HepG2 (cell line): ENCODE measurements around the gene PPP1R18. TPM values are rescaled to one million over a fixed set of nuclear protein-coding genes. Genes with fewer than 3 reads are reported as not detected.

Experiments used
- FOXK2 ChIP-seq: fragments of 450-650 bp; IDR thresholded peaks from 2 replicates; pipeline ENCODE4 v1.6.1; 2016
- HES4 ChIP-seq: sonication (generic); formaldehyde crosslinking; IDR thresholded peaks from 2 replicates; pipeline ENCODE4 v1.9.0; 2021; ENCODE audit warnings: mild to moderate bottlenecking, missing genetic modification reagents, borderline replicate concordance
- KAT7 ChIP-seq: IDR thresholded peaks from 2 replicates; pipeline ENCODE4 v1.6.1; 2018; ENCODE audit warnings: borderline replicate concordance, missing compliant biosample characterization
- KLF16 ChIP-seq, 2 experiments: sonication (generic) in 1 of 2; formaldehyde crosslinking in 1 of 2; IDR thresholded peaks; 2 replicates each; pipeline versions ENCODE4 v1.6.1 to v1.8.0; 2016 to 2023; ENCODE audit warnings: missing genetic modification reagents in 2 of 2, missing compliant biosample characterization in 1 of 2
- MAF1 ChIP-seq: sonication (generic); formaldehyde crosslinking; IDR thresholded peaks from 2 replicates; pipeline ENCODE4 v1.5.0; 2020; ENCODE audit warnings: missing genetic modification reagents, borderline replicate concordance
- SALL1 ChIP-seq: sonication (generic); formaldehyde crosslinking; IDR thresholded peaks from 2 replicates; pipeline ENCODE4 v1.8.0; 2022; ENCODE audit warnings: mild to moderate bottlenecking, missing genetic modification reagents
- SP5 ChIP-seq: IDR thresholded peaks from 2 replicates; pipeline ENCODE4 v1.6.1; 2016; ENCODE audit warnings: low read depth, borderline replicate concordance
- XBP1 ChIP-seq: sonication (generic); formaldehyde crosslinking; IDR thresholded peaks from 2 replicates; pipeline ENCODE4 v1.5.0; 2020; ENCODE audit warnings: missing genetic modification reagents
- ZNF251 ChIP-seq: sonication (generic); formaldehyde crosslinking; IDR thresholded peaks from 2 replicates; pipeline ENCODE4 v1.9.0; 2021; ENCODE audit warnings: mild to moderate bottlenecking, missing genetic modification reagents
- ZNF577 ChIP-seq: sonication (generic); formaldehyde crosslinking; IDR thresholded peaks from 2 replicates; pipeline ENCODE4 v1.4.0; 2020; ENCODE audit warnings: mild to moderate bottlenecking, low read depth, missing genetic modification reagents, borderline replicate concordance
- ZNF674 ChIP-seq: sonication (generic); formaldehyde crosslinking; IDR thresholded peaks from 2 replicates; pipeline ENCODE4 v1.5.0; 2020; ENCODE audit warnings: low read depth, mild to moderate bottlenecking, missing genetic modification reagents
- polyA plus RNA-seq, 8 experiments: library from polyadenylated mRNA; depleted of rRNA in 3 of 8; stranded (reverse) in 7 of 8; unstranded in 1 of 8; fragments of >200 nt; fragmentation: Illumina TruSeq in 4 of 8; extraction: Trizol in 4 of 8; gene quantifications; 2 replicates each; pipeline versions ENCODE4 v1.2.1 to v1.2.3, GENCODE V29; 2011 to 2016; ENCODE audit warnings: low read depth in 4 of 8, missing spikeins in 1 of 8, mixed read lengths in 1 of 8; ENCODE audit not compliant: insufficient read depth in 1 of 8
- total RNA-seq, 5 experiments: library from RNA; depleted of rRNA; stranded (reverse); fragments of >200 nt; fragmentation: Illumina TruSeq; extraction: Trizol; gene quantifications; 2 replicates each; pipeline ENCODE4 v1.2.3, GENCODE V29; 2016; ENCODE audit warnings: low read depth in 1 of 5
- TF ChIP-seq, protein P1 (sequence below): sonication (generic); formaldehyde crosslinking; IDR thresholded peaks from 2 replicates; pipeline ENCODE4 v1.4.0; 2020; ENCODE audit warnings: missing genetic modification reagents, borderline replicate concordance
- TF ChIP-seq, protein P2 (sequence below): sonication (generic); formaldehyde crosslinking; IDR thresholded peaks from 2 replicates; pipeline ENCODE4 v1.4.0; 2020; ENCODE audit warnings: mild to moderate bottlenecking, missing genetic modification reagents, borderline replicate concordance
- TF ChIP-seq, protein P3 (sequence below): sonication (generic); formaldehyde crosslinking; conservative IDR thresholded peaks from 2 replicates; pipeline ENCODE4 v1.8.0; 2022; ENCODE audit warnings: mild to moderate bottlenecking, moderate library complexity, missing genetic modification reagents
- TF ChIP-seq, protein P4 (sequence below): sonication (generic); formaldehyde crosslinking; IDR thresholded peaks from 2 replicates; pipeline ENCODE4 v1.4.0; 2020; ENCODE audit warnings: missing genetic modification reagents, borderline replicate concordance

Gene PPP1R18
- total and polyA plus RNA-seq, 2 of the 13 experiments (the other 11 are each of a cell fraction or from before 2014, with no cell fraction given), result 4.9 to 9.2 TPM

DNA sequence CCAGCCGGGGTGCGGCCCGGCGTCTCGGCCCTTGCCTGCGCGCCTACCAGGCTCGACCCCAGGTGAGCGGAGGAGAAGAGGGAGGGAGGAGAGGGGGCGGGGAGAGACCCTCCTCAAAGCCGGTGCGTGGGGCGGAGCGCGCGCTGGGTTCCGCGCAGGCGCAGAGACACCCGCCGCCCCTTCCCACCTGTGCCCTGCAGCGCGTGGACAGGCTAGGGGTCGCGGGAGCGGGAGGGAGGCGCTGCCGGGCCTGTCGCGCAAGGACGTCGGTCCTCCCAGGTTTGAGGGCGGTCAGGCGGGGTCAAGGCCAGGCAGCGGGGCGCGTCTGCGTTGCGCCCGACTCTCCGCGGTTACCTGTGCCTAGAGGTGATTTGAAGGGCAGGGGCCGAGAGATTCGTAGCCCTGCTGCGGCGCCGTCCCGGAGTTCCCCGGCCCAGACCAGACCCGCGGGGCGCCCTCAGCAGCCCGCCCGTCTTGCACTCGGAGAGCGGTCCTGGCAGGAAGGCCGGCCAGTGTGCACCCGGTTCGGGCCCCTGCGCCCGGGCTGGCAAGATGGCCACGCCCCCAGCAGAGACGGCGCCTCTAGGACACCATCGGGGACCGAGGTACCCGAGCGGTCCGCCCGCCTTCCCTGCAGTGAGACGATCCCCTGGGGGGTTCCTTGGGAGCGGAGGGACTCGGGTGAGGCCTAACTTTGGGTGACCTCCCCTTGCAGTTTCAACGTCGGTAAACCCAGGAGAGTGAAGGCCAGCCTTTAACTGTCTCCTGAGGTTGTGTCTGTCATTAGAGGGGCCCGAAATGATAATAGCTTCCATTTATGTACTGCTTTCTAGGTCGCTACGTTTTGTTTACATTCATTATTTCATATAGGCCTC lies 39.0 kb downstream of the PPP1R18 start (continued):
- TF ChIP-seq, protein P1, sequence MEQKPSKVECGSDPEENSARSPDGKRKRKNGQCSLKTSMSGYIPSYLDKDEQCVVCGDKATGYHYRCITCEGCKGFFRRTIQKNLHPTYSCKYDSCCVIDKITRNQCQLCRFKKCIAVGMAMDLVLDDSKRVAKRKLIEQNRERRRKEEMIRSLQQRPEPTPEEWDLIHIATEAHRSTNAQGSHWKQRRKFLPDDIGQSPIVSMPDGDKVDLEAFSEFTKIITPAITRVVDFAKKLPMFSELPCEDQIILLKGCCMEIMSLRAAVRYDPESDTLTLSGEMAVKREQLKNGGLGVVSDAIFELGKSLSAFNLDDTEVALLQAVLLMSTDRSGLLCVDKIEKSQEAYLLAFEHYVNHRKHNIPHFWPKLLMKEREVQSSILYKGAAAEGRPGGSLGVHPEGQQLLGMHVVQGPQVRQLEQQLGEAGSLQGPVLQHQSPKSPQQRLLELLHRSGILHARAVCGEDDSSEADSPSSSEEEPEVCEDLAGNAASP, result peak; percentile 98
- TF ChIP-seq, protein P2, sequence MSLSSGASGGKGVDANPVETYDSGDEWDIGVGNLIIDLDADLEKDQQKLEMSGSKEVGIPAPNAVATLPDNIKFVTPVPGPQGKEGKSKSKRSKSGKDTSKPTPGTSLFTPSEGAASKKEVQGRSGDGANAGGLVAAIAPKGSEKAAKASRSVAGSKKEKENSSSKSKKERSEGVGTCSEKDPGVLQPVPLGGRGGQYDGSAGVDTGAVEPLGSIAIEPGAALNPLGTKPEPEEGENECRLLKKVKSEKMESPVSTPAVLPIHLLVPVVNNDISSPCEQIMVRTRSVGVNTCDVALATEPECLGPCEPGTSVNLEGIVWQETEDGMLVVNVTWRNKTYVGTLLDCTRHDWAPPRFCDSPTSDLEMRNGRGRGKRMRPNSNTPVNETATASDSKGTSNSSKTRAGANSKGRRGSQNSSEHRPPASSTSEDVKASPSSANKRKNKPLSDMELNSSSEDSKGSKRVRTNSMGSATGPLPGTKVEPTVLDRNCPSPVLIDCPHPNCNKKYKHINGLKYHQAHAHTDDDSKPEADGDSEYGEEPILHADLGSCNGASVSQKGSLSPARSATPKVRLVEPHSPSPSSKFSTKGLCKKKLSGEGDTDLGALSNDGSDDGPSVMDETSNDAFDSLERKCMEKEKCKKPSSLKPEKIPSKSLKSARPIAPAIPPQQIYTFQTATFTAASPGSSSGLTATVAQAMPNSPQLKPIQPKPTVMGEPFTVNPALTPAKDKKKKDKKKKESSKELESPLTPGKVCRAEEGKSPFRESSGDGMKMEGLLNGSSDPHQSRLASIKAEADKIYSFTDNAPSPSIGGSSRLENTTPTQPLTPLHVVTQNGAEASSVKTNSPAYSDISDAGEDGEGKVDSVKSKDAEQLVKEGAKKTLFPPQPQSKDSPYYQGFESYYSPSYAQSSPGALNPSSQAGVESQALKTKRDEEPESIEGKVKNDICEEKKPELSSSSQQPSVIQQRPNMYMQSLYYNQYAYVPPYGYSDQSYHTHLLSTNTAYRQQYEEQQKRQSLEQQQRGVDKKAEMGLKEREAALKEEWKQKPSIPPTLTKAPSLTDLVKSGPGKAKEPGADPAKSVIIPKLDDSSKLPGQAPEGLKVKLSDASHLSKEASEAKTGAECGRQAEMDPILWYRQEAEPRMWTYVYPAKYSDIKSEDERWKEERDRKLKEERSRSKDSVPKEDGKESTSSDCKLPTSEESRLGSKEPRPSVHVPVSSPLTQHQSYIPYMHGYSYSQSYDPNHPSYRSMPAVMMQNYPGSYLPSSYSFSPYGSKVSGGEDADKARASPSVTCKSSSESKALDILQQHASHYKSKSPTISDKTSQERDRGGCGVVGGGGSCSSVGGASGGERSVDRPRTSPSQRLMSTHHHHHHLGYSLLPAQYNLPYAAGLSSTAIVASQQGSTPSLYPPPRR (CRISPR knock-in tag), result peak; percentile 77
- TF ChIP-seq KAT7 (CRISPR knock-in tag), result peak; percentile 99
- TF ChIP-seq KLF16 (CRISPR knock-in tag; IDR thresholded peaks at IDR 0.05), result peak in 1 of 2 experiments; percentile 76; a peak in 3 of 4 replicates
- TF ChIP-seq HES4 (CRISPR knock-in tag), result peak; percentile 48; the same call in 1 of the 2 replicates
- no peak for TF ChIP-seq ZNF577
- TF ChIP-seq ZNF251 (CRISPR knock-in tag), result peak; percentile 82; the same call in 1 of the 2 replicates
- TF ChIP-seq, protein P3, sequence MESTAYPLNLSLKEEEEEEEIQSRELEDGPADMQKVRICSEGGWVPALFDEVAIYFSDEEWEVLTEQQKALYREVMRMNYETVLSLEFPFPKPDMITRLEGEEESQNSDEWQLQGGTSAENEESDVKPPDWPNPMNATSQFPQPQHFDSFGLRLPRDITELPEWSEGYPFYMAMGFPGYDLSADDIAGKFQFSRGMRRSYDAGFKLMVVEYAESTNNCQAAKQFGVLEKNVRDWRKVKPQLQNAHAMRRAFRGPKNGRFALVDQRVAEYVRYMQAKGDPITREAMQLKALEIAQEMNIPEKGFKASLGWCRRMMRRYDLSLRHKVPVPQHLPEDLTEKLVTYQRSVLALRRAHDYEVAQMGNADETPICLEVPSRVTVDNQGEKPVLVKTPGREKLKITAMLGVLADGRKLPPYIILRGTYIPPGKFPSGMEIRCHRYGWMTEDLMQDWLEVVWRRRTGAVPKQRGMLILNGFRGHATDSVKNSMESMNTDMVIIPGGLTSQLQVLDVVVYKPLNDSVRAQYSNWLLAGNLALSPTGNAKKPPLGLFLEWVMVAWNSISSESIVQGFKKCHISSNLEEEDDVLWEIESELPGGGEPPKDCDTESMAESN, result peak; percentile 97
- TF ChIP-seq FOXK2, result no peak
- peak; percentile 94 for TF ChIP-seq MAF1 (CRISPR knock-in tag)
- TF ChIP-seq SALL1 (CRISPR knock-in tag), result peak; percentile 95
- TF ChIP-seq, protein P4, sequence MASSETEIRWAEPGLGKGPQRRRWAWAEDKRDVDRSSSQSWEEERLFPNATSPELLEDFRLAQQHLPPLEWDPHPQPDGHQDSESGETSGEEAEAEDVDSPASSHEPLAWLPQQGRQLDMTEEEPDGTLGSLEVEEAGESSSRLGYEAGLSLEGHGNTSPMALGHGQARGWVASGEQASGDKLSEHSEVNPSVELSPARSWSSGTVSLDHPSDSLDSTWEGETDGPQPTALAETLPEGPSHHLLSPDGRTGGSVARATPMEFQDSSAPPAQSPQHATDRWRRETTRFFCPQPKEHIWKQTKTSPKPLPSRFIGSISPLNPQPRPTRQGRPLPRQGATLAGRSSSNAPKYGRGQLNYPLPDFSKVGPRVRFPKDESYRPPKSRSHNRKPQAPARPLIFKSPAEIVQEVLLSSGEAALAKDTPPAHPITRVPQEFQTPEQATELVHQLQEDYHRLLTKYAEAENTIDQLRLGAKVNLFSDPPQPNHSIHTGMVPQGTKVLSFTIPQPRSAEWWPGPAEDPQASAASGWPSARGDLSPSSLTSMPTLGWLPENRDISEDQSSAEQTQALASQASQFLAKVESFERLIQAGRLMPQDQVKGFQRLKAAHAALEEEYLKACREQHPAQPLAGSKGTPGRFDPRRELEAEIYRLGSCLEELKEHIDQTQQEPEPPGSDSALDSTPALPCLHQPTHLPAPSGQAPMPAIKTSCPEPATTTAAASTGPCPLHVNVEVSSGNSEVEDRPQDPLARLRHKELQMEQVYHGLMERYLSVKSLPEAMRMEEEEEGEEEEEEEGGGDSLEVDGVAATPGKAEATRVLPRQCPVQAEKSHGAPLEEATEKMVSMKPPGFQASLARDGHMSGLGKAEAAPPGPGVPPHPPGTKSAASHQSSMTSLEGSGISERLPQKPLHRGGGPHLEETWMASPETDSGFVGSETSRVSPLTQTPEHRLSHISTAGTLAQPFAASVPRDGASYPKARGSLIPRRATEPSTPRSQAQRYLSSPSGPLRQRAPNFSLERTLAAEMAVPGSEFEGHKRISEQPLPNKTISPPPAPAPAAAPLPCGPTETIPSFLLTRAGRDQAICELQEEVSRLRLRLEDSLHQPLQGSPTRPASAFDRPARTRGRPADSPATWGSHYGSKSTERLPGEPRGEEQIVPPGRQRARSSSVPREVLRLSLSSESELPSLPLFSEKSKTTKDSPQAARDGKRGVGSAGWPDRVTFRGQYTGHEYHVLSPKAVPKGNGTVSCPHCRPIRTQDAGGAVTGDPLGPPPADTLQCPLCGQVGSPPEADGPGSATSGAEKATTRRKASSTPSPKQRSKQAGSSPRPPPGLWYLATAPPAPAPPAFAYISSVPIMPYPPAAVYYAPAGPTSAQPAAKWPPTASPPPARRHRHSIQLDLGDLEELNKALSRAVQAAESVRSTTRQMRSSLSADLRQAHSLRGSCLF, result no peak; the same call in none of the 2 replicates
- TF ChIP-seq SP5 (CRISPR knock-in tag), result peak; percentile 56; the same call in 1 of the 2 replicates
- TF ChIP-seq ZNF674 (CRISPR knock-in tag), result peak; percentile 99; the same call in 1 of the 2 replicates
- peak; percentile 14 for TF ChIP-seq XBP1 (CRISPR knock-in tag)
